ENCODE results near the gene ULK4.

DNA sequence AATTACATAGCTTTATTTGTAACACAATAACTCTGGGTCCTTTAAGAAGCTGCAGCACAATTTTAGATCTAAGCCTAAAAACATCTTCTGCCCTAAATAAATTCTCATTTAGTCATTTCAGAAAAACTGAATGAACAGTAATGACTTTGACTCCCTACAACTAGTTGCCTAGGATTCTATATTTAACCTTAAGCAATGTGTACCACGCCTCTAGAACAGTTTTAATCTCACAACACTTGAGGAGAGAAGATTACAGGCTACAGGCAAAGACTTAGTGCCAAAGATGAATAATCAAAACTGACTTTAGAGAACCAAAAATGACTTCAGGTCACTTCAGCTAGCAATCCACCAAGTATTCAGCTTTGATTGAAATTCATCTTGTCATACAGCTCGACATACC, 192.8 kb downstream of the ULK4 start:
- TF ChIP-seq, protein P1, sequence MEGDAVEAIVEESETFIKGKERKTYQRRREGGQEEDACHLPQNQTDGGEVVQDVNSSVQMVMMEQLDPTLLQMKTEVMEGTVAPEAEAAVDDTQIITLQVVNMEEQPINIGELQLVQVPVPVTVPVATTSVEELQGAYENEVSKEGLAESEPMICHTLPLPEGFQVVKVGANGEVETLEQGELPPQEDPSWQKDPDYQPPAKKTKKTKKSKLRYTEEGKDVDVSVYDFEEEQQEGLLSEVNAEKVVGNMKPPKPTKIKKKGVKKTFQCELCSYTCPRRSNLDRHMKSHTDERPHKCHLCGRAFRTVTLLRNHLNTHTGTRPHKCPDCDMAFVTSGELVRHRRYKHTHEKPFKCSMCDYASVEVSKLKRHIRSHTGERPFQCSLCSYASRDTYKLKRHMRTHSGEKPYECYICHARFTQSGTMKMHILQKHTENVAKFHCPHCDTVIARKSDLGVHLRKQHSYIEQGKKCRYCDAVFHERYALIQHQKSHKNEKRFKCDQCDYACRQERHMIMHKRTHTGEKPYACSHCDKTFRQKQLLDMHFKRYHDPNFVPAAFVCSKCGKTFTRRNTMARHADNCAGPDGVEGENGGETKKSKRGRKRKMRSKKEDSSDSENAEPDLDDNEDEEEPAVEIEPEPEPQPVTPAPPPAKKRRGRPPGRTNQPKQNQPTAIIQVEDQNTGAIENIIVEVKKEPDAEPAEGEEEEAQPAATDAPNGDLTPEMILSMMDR (IDR thresholded peaks at IDR 0.05; ENCODE audit: borderline replicate concordance, extremely low read depth, low read length, poor library complexity, severe bottlenecking) = no peak
- TF ChIP-seq EZH2 (IDR thresholded peaks at IDR 0.05; ENCODE audit: borderline replicate concordance, low read depth, low read length, severe bottlenecking) = no peak

Measured in DND-41 (cell line).